ENCODE results near the gene MDM4. TPM values are rescaled to one million over a fixed set of nuclear protein-coding genes. Genes with fewer than 3 reads are reported as not detected.

MDM4 gene
- total RNA-seq, 4 donors from 2014 or later, result 13.2 to 62.8 (median 23.8) TPM

GRCh38 chr1:204506969-204507316, 9.3 kb upstream of the MDM4 start:
- Histone ChIP-seq H3K4me3 (peak overlapping the region; percentile 30 to 69 (median 56)), H3K27ac (peak overlapping the region; percentile 78 to 92 (median 88)), H3K36me3 (no peaks in the 10 kb centered on the region), H3K4me1 (peaks cover 0 to 34% (median 3%) of the 10 kb centered on the region in 3 donors), H3K27me3 (no peaks in the 10 kb centered on the region), H3K9me3 (no peaks in the 10 kb centered on the region)
- intact Hi-C loops (cut with DNase I), result no loop called here
- WGBS, 2 donors, result 0 to 1% methylated on average over 13 of the region's 13 CpGs
- TF ChIP-seq POLR2A (IDR thresholded peaks at IDR 0.05) (no peak), CTCF (IDR thresholded peaks at IDR 0.05) (peak in 1 of 6 experiments; percentile 14)
- DNase-seq, result no peak

GRCh38 chr1:204507317-204508105, 8.7 kb upstream of the MDM4 start:
- DNase-seq, result no peak
- no peaks in the 10 kb centered on the region for H3K9me3 ChIP-seq
- WGBS, 2 donors, result 2 to 3% methylated on average over 20 to 21 of the region's 22 CpGs
- H3K4me1 ChIP-seq, result peaks cover 0 to 34% (median 3%) of the 10 kb centered on the region in 3 donors
- intact Hi-C loops (cut with DNase I), result no loop called here
- H3K4me3 ChIP-seq, result peak overlapping the region; percentile 30 to 69 (median 56)
- no peaks in the 10 kb centered on the region for H3K36me3 ChIP-seq
- peak overlapping the region; percentile 78 to 92 (median 88) for H3K27ac ChIP-seq
- no peaks in the 10 kb centered on the region for H3K27me3 ChIP-seq
- TF ChIP-seq CTCF (IDR thresholded peaks at IDR 0.05), result no peak
- TF ChIP-seq POLR2A (IDR thresholded peaks at IDR 0.05), result no peak

GRCh38 chr1:204509186-204509635, 7.0 kb upstream of the MDM4 start:
- Histone ChIP-seq H3K9me3 (no peaks in the 10 kb centered on the region), H3K27me3 (no peaks in the 10 kb centered on the region), H3K4me3 (no peak overlapping the region), H3K27ac (no peak overlapping the region), H3K36me3 (no peaks in the 10 kb centered on the region), H3K4me1 (peaks cover 0 to 27% (median 3%) of the 10 kb centered on the region in 3 donors)
- WGBS, 2 donors, result 73 to 81% methylated on average over 6 to 9 of the region's 9 CpGs
- no peak for TF ChIP-seq POLR2A (IDR thresholded peaks at IDR 0.05)
- no peak for TF ChIP-seq CTCF (IDR thresholded peaks at IDR 0.05)
- intact Hi-C loops (cut with DNase I), result no loop called here
- no peak for DNase-seq

GRCh38 chr1:204511366-204511765, 4.8 kb upstream of the MDM4 start:
- intact Hi-C loops (cut with DNase I), result no loop called here
- Histone ChIP-seq H3K27me3 (no peaks in the 10 kb centered on the region), H3K36me3 (no peaks in the 10 kb centered on the region), H3K4me1 (peaks cover 0 to 24% (median 0%) of the 10 kb centered on the region in 3 donors), H3K9me3 (no peaks in the 10 kb centered on the region), H3K4me3 (no peak overlapping the region), H3K27ac (no peak overlapping the region)
- DNase-seq, result no peak
- TF ChIP-seq CTCF (IDR thresholded peaks at IDR 0.05), result no peak
- TF ChIP-seq POLR2A (IDR thresholded peaks at IDR 0.05), result no peak

- Histone ChIP-seq H3K36me3 (peaks cover 0 to 8% (median 0%) of the 10 kb centered on the region in 3 donors), H3K4me1 (peaks cover 9 to 20% (median 11%) of the 10 kb centered on the region in 3 donors), H3K9me3 (no peaks in the 10 kb centered on the region), H3K4me3 (peak overlapping the region in 1 of 4 donors; percentile 21), H3K27me3 (no peaks in the 10 kb centered on the region), H3K27ac (peak overlapping the region in 3 of 4 donors; percentile 40 to 70 (median 65))
- DNase-seq, result no peak
- 42 to 59% methylated on average over 7 to 14 of the region's 15 CpGs for WGBS, 2 donors
- TF ChIP-seq CTCF (IDR thresholded peaks at IDR 0.05) (no peak), POLR2A (IDR thresholded peaks at IDR 0.05) (no peak)
- intact Hi-C loops (cut with DNase I), result no loop called here
These were observed 3.0 kb upstream of the MDM4 start for GRCh38 chr1:204513117-204513716.

Measured in esophagus squamous epithelium (tissue), 5 donors.